Choroid plexus epithelial cell (primary cell): ENCODE data around the gene FGF9.

Source experiments
- DNase-seq: peaks from one replicate; pipeline ENCODE4 v3.0.0-alpha.2; 2010; ENCODE audit warnings: low read depth
- H3K4me3 ChIP-seq: 2 replicates; pipeline ENCODE4 v1.5.1; 2011; ENCODE audit warnings: low read depth, mild to moderate bottlenecking, control low read depth, low read length, moderate library complexity
- CTCF ChIP-seq: conservative IDR thresholded peaks from 2 replicates; pipeline ENCODE4 v1.5.1; 2011; ENCODE audit warnings: low read depth, mild to moderate bottlenecking, control low read depth, inconsistent platforms, low read length, moderate library complexity

Gene FGF9

DNA sequence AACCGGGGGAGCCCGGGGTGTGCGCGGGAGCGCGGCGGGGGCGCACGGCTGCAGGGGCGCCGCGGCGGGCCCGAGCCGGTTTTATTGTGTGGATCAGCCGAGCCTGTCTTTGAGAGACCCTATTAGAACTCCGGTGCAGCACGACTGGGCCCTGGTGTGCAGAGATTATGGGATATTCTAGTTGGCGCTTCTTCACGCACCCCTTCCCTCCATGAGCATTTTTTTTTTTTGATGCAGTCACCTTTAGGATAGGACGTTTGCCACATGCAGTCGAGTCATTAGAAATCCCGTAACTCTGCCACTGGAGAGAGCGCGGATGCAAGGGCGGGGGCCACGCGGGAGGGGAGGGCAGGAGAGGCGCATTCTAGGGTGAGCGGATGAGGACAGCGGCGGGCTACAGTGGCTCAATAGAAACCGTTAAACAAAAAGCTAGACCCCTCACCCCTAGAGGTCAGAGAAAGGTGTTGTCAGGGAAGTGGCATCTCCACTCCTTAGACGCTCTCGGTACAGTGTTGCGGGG is 3.7 kb downstream of the FGF9 start:
- no peak for TF ChIP-seq CTCF
- H3K4me3 ChIP-seq = no peak overlapping the region
- no peak for DNase-seq

- H3K4me3 ChIP-seq = no peak overlapping the region
- TF ChIP-seq CTCF = no peak
- DNase-seq = no peak
These were observed 4.5 kb downstream of the FGF9 start for GRCh38 chr13:21675095-21675991.

DNA sequence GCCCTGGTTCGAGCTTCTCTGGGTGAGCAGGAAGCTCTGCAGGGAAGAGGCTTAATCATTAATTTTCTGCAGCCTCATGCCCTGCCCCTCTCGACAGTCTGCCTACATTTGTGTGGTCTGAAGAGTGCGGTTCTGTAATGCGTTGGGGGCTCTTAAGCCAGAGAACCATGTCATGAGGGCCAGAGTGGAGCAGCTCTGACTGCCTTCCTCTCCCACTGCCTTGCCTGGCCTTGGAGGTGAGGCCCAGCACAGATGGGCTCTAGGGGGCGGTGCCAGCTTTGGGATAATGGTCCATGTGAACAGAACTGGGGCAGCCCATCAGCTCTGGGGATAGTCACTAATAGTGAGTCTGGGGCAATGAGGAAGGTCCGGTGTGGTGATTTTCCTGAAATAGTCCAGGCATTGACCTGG is 5.7 kb downstream of the FGF9 start:
- no peak overlapping the region for H3K4me3 ChIP-seq
- no peak for TF ChIP-seq CTCF
- no peak for DNase-seq

DNA sequence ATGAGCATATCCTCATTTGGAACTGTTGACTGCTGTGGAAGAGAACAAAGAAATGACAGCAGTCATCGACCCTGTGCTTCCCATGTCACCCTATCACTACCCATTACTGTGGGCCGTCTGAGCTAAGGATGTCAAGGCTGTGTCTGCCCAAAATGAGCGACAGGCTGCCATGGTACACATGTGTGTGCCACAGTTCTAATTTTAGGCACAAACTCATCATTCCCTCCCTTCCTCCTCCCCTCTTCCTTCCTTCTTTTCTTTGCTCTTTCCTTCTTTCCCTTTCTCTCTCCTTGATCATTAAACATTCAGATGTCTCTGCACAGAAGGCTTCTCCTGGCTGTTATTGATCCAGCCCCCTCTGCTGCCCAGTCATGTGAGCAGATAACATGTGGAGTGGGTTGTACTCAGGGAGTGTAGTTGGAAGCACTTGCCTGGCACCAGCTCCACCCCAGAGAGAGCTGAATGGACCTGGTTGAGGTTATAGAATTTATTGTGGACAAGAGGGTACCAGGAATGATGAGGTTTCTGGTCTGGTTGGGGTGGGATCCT is 6.3 kb downstream of the FGF9 start:
- no peak for TF ChIP-seq CTCF
- no peak for DNase-seq
- H3K4me3 ChIP-seq = no peak overlapping the region

GRCh38 chr13:21683034-21683733 is 12.3 kb downstream of the FGF9 start:
- DNase-seq = no peak
- H3K4me3 ChIP-seq = no peak overlapping the region
- TF ChIP-seq CTCF = no peak

GRCh38 chr13:21684576-21684975 is 13.7 kb downstream of the FGF9 start:
- no peak for TF ChIP-seq CTCF
- H3K4me3 ChIP-seq = no peak overlapping the region
- DNase-seq = no peak
